ENCODE results near the gene PDIA6. TPM values are rescaled to one million over a fixed set of nuclear protein-coding genes. Genes with fewer than 3 reads are reported as not detected.

PDIA6 gene
- polyA plus RNA-seq, 3 donors = 358 to 391 (median 365) TPM

GRCh38 chr2:10768063-10768507, 44.5 kb downstream of the PDIA6 start:
- no peak for DNase-seq (ENCODE audit: low read depth in 3 of 3, low spot score in 2 of 3)

DNA sequence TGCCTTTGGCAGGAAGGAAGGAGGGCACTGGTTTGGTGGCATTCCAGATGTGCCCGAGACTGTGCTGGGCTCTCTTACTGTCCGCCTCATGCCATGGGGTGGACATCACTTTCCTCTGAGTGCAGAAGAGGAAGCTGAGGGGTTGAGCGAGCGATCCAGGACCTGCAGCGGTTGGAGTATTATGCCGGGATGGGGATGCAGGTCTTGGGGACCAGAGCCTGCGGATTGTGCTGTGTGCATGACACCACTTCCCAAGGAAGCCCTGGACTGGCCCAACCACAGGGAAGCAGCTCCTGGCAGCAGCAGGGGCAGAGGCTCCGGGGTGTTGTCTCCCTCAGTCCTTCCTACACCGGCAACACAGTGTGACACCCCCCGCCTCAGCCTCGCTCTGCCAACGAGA, 46.7 kb downstream of the PDIA6 start:
- DNase-seq (ENCODE audit: low read depth in 3 of 3, low spot score in 2 of 3) = no peak

GRCh38 chr2:10765461-10765860, 47.1 kb downstream of the PDIA6 start:
- no peak for DNase-seq (ENCODE audit: low read depth in 3 of 3, low spot score in 2 of 3)

DNA sequence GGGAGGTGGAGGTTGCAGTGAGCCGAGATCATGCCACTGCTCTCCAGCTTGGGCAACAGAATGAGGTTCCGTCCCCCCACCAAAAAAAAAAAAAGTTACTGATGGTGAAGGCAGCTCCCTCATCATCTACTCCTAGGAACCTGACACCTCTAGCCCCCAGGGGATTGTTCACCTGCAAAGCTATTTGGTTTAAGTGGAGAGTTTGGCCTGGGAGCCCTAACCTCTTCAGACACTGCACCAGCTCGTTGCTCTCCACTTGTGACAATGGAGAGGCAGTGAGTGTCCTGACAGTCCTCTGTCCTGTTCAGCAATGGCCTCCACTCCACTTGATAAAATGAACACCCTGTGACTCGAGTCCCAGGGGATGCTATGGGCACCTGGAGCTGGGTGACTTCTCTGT, 47.7 kb downstream of the PDIA6 start:
- no peak for DNase-seq (ENCODE audit: low read depth in 3 of 3, low spot score in 2 of 3)

GRCh38 chr2:10764096-10764785, 48.3 kb downstream of the PDIA6 start:
- no peak for DNase-seq (ENCODE audit: low read depth in 3 of 3, low spot score in 2 of 3)

DNA sequence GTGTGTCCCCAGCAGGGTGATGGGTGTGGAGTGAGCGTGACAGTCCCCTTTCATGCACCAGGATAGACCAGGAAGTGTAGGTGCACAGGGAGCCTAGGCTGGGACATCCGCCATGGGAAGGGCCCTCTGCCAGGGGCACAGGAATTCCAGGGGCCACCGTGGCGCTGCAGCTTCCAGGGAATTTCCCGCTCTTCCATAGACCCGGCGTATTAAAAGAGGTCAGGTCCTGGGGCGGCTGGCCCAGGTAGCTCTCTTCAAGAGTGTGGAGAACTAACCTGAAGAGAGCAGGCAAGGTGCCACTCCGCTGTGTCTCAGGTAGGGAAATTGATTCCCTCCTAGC, 49.2 kb downstream of the PDIA6 start:
- DNase-seq (ENCODE audit: low read depth in 3 of 3, low spot score in 2 of 3) = no peak

GRCh38 chr2:10762651-10763460, 49.7 kb downstream of the PDIA6 start:
- DNase-seq (ENCODE audit: low read depth in 3 of 3, low spot score in 2 of 3) = no peak

- DNase-seq (ENCODE audit: low read depth in 3 of 3, low spot score in 2 of 3) = no peak
Observed at GRCh38 chr2:10761591-10761990, 51.0 kb downstream of the PDIA6 start.

GRCh38 chr2:10760794-10761504, 51.6 kb downstream of the PDIA6 start:
- no peak for DNase-seq (ENCODE audit: low read depth in 3 of 3, low spot score in 2 of 3)

GRCh38 chr2:10759151-10759714, 53.4 kb downstream of the PDIA6 start:
- no peak for DNase-seq (ENCODE audit: low read depth in 3 of 3, low spot score in 2 of 3)

DNA sequence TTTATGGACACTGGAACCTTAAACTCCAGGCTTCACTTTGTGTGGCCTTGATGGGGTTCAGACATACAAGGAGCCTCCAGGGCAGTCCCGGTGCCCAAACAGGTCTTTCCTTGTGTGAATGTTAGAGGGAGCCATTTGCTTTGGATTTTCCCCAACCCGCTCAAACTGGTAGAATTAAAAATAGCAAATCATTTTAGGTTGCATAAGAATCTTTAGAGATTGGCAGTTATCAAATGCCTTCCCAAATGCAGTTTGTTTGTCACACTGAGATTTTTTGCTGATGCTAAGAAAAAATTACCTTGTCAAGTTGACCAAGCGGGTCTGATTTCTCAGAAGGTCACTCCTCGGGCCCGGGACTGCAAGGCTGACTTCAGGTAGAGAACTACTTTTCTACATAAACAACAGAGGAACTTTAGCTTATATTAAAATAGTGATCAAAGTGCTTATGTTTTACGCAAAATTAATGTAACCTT, 54.7 kb downstream of the PDIA6 start:
- DNase-seq (ENCODE audit: low read depth in 3 of 3, low spot score in 2 of 3) = no peak

DNA sequence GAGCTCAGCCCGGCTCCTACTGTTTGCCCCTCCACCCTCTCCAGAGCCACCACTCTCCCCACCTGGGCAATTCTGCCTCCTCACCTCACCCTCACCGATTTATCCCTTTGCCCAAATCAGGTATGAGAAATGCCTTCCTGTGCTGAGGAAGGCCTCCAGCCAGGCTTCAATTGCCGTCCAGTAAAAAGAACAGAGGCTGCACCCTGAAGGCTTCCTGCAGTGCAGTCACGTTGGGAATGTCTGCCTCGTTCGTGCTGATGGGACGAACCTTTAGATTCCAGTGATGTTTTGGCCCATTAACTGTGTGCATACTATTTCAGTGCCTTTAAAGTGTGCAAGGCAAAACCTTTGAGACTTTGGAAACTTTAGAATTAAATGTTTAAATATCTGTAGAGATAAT, 57.0 kb downstream of the PDIA6 start:
- DNase-seq (ENCODE audit: low read depth in 3 of 3, low spot score in 2 of 3) = no peak

DNA sequence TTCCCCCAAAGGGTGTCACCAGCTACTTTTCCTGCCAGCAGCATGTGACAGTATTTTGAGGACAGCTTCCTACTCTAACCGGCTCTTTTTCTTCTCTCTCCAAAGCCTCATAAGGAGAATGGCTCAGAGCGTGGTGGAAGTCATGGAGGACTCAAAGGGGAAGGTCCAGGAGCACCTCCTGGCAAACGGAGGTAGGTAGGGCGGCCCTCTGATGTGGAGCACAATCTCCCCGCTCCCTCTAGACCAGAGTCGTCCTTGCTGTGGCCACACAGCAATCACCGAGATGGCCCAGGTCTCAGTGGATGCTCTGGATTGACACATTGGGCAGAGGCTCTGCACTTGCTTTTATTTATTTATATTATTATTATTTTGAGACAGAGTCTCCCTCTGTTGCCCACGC, 58.7 kb downstream of the PDIA6 start:
- DNase-seq (ENCODE audit: low read depth in 3 of 3, low spot score in 2 of 3) = no peak

- DNase-seq (ENCODE audit: low read depth in 3 of 3, low spot score in 2 of 3) = no peak
Observed at GRCh38 chr2:10753156-10753555, 59.4 kb downstream of the PDIA6 start.

DNA sequence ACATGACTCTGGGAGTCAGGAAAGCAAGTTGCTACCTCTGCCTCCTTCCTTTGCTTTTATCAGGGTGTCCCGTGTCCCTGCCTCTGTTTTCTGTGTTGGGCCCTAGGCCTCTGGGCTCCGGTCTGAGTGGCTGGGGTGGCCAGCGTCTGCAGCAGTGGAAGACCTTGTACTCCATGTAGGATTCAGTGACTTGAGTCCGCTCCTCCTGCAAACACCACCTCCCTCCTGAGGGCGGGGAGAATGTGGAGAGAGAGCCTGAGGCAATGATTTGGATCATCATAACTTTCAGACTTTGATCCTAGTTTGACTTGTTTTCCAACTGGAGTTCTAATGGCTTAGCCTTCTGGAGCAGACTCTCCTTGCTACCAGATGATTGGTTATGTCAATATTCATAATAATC, 60.3 kb downstream of the PDIA6 start:
- DNase-seq (ENCODE audit: low read depth in 3 of 3, low spot score in 2 of 3) = no peak

GRCh38 chr2:10750610-10751009, 62.0 kb downstream of the PDIA6 start:
- no peak for DNase-seq (ENCODE audit: low read depth in 3 of 3, low spot score in 2 of 3)

DNA sequence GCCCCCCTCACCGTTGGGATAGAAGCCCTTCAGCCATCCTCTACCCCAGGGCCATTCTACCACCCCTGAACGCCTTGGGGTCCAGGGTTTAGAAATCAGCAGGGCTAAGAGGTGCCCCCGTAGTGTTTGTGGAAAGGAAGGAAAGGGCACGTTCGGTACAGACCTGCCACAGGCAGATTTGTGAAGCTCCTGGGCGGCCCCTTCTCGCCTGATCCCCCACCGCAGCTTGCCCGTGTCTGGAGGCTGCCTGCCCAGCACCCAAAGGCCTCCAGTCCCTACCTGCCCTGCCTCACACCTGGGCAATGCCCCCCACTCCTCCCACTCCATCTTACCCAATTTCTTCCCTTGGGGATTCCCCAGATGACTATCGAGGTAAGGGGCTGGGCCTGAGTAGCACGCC, 69.9 kb downstream of the PDIA6 start:
- DNase-seq (ENCODE audit: low read depth in 3 of 3, low spot score in 2 of 3) = no peak

DNA sequence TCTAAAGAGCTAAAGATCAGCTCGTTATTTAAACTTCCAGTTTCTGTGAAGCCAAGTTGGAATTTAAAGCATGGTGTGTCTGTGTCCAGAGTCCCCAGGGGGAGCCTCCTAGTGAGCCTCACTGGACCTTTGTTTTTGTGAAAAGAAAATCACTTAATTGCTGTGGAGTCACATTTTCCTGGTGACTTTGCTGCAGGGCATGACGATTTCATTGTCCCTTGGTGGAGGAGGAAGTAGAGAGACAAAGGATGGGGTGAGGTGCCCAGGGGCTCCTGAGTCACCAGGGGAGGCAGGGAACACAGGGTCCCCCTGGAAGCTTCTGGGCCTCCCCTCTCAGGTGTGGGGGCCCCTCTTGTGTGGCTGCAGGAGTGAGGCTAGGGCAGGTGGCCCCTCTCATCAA, 71.4 kb downstream of the PDIA6 start:
- no peak for DNase-seq (ENCODE audit: low read depth in 3 of 3, low spot score in 2 of 3)

DNA sequence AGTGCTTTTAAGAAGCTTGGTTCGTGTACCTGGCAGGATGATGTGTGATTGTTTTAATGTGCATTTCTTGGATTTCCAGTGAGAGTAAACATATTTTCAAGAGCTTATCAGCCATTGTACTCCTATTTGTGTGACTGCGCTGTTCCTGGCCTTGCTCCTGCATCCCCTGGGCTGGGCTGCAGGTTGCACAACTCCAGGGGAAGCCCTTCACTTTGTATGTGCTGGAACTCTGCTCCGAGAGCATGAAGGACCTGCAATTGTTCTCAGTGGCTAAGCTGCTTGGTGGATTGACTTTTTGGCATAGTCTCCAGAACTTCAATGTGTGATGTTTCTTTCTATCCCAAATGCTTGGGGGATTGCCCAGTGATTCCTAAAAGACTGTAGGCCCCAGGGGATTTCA, 72.4 kb downstream of the PDIA6 start:
- DNase-seq (ENCODE audit: low read depth in 3 of 3, low spot score in 2 of 3) = no peak

- DNase-seq (ENCODE audit: low read depth in 3 of 3, low spot score in 2 of 3) = no peak
Observed at GRCh38 chr2:10738192-10738591, 74.4 kb downstream of the PDIA6 start.

- no peak for DNase-seq (ENCODE audit: low read depth in 3 of 3, low spot score in 2 of 3)
Observed at GRCh38 chr2:10733980-10734379, 78.6 kb downstream of the PDIA6 start.
